Epithelial cell of proximal tubule (primary cell): ENCODE data around the gene PDE3A. TPM values are rescaled to one million over a fixed set of nuclear protein-coding genes. Genes with fewer than 3 reads are reported as not detected.

ENCODE experiments used
- DNase-seq: peaks from one replicate; pipeline ENCODE4 v3.0.0-alpha.2; 2011; ENCODE audit warnings: low read depth
- H3K4me3 ChIP-seq: 2 replicates; pipeline ENCODE4 v1.5.1; 2011; ENCODE audit warnings: low read depth, mild to moderate bottlenecking, low read length
- CTCF ChIP-seq: conservative IDR thresholded peaks from 2 replicates; pipeline ENCODE4 v1.5.1; 2012; ENCODE audit warnings: low read depth, mild to moderate bottlenecking, low read length
- total RNA-seq: library from RNA; depleted of rRNA; stranded (reverse); fragments of >200 nt; gene quantifications from 2 replicates; pipeline ENCODE4 v1.2.3, GENCODE V29; 2015

PDE3A gene
- total RNA-seq, 1 donor from 2014 or later = 1.6 TPM

- no peak for DNase-seq
- no peak for TF ChIP-seq CTCF
- no peak overlapping the region for H3K4me3 ChIP-seq
Observed at GRCh38 chr12:20641106-20641505, 272.8 kb downstream of the PDE3A start.

GRCh38 chr12:20643822-20644221 is 275.5 kb downstream of the PDE3A start:
- no peak for TF ChIP-seq CTCF
- H3K4me3 ChIP-seq = no peak overlapping the region
- no peak for DNase-seq

- peak; percentile 70 for TF ChIP-seq CTCF
- H3K4me3 ChIP-seq = no peak overlapping the region
- DNase-seq = no peak
Observed at GRCh38 chr12:20646239-20646827, 278.0 kb downstream of the PDE3A start.

- TF ChIP-seq CTCF = no peak
- no peak for DNase-seq
- no peak overlapping the region for H3K4me3 ChIP-seq
Observed at GRCh38 chr12:20653871-20654270, 285.5 kb downstream of the PDE3A start.

GRCh38 chr12:20656600-20656999 is 288.3 kb downstream of the PDE3A start:
- H3K4me3 ChIP-seq = no peak overlapping the region
- TF ChIP-seq CTCF = no peak
- no peak for DNase-seq

GRCh38 chr12:20657496-20657895 is 289.2 kb downstream of the PDE3A start:
- no peak for DNase-seq
- no peak overlapping the region for H3K4me3 ChIP-seq
- TF ChIP-seq CTCF = no peak

GRCh38 chr12:20681334-20681733 is 313.0 kb downstream of the PDE3A start:
- TF ChIP-seq CTCF = no peak
- no peak for DNase-seq

More at GRCh38 chr12:20681334-20681733, 313.0 kb downstream of the PDE3A start:
- H3K4me3 ChIP-seq = no peak overlapping the region
